ENCODE data around the gene ARSI. TPM values are rescaled to one million over a fixed set of nuclear protein-coding genes. Genes with fewer than 3 reads are reported as not detected.
"Not testable (repeated sequence)": the region's sequence is repeated elsewhere in the genome, so short reads cannot be mapped to it uniquely, and the experiment has no call there.

ARSI gene
- total RNA-seq, 1 experiment from 2014 or later: 0.71 TPM

GRCh38 chr5:150252489-150252888 lies 50.2 kb downstream of the ARSI start:
- intact Hi-C loops (cut with micrococcal nuclease; ENCODE audit: unreplicated experiment): no loop called here
- CTCF ChIA-PET: no interaction called here
- DNase-seq: no peak
- Mint-ChIP-seq H3K27ac (ENCODE audit: unreplicated experiment) (no peak overlapping the region), H3K36me3 (ENCODE audit: insufficient read depth, unreplicated experiment) (no peaks in the 10 kb centered on the region), H3K4me3 (ENCODE audit: low read depth, unreplicated experiment) (no peak overlapping the region), H3K9me3 (ENCODE audit: low read depth, unreplicated experiment) (no peaks in the 10 kb centered on the region), H3K4me1 (ENCODE audit: low read depth, unreplicated experiment) (no peaks in the 10 kb centered on the region), H3K27me3 (ENCODE audit: unreplicated experiment) (peaks cover 63% of the 10 kb centered on the region)
- BruUV-seq (replicated peaks): no TSS peak
- TF ChIP-seq CTCF (IDR thresholded peaks at IDR 0.05; ENCODE audit: unreplicated experiment): no peak

- Mint-ChIP-seq H3K4me3 (ENCODE audit: low read depth, unreplicated experiment) (no peak overlapping the region), H3K9me3 (ENCODE audit: low read depth, unreplicated experiment) (no peaks in the 10 kb centered on the region), H3K4me1 (ENCODE audit: low read depth, unreplicated experiment) (no peaks in the 10 kb centered on the region), H3K27me3 (ENCODE audit: unreplicated experiment) (peaks cover 63% of the 10 kb centered on the region), H3K27ac (ENCODE audit: unreplicated experiment) (no peak overlapping the region), H3K36me3 (ENCODE audit: insufficient read depth, unreplicated experiment) (no peaks in the 10 kb centered on the region)
- intact Hi-C loops (cut with micrococcal nuclease; ENCODE audit: unreplicated experiment): no loop called here
- no peak for TF ChIP-seq CTCF (IDR thresholded peaks at IDR 0.05; ENCODE audit: unreplicated experiment)
- no peak for DNase-seq
- CTCF ChIA-PET: interaction anchor here (1.1 kb wide), 1 partner anchor 58 kb away, joined by 3 read pairs; no protein-coding TSS in a partner anchor
- BruUV-seq (replicated peaks): no TSS peak
Measured at GRCh38 chr5:150251504-150251903, 51.2 kb downstream of the ARSI start.

GRCh38 chr5:150249744-150250143 lies 53.0 kb downstream of the ARSI start:
- Mint-ChIP-seq H3K36me3 (ENCODE audit: insufficient read depth, unreplicated experiment) (no peaks in the 10 kb centered on the region), H3K9me3 (ENCODE audit: low read depth, unreplicated experiment) (no peaks in the 10 kb centered on the region), H3K27me3 (ENCODE audit: unreplicated experiment) (peaks cover 73% of the 10 kb centered on the region), H3K27ac (ENCODE audit: unreplicated experiment) (no peak overlapping the region), H3K4me1 (ENCODE audit: low read depth, unreplicated experiment) (no peaks in the 10 kb centered on the region), H3K4me3 (ENCODE audit: low read depth, unreplicated experiment) (no peak overlapping the region)
- intact Hi-C loops (cut with micrococcal nuclease; ENCODE audit: unreplicated experiment): no loop called here
- BruUV-seq (replicated peaks): no TSS peak
- no peak for TF ChIP-seq CTCF (IDR thresholded peaks at IDR 0.05; ENCODE audit: unreplicated experiment)
- CTCF ChIA-PET: interaction anchor here (0.5 kb wide), 1 partner anchor 227 kb away, joined by 5 read pairs; no protein-coding TSS in a partner anchor
- DNase-seq: no peak

- intact Hi-C loops (cut with micrococcal nuclease; ENCODE audit: unreplicated experiment): no loop called here
- no peak for TF ChIP-seq CTCF (IDR thresholded peaks at IDR 0.05; ENCODE audit: unreplicated experiment)
- H3K27me3 Mint-ChIP-seq (ENCODE audit: unreplicated experiment): peaks cover 73% of the 10 kb centered on the region
- no peak overlapping the region for H3K4me3 Mint-ChIP-seq (ENCODE audit: low read depth, unreplicated experiment)
- CTCF ChIA-PET: no interaction called here
- no peak for DNase-seq
- no peaks in the 10 kb centered on the region for H3K9me3 Mint-ChIP-seq (ENCODE audit: low read depth, unreplicated experiment)
- no peak overlapping the region for H3K27ac Mint-ChIP-seq (ENCODE audit: unreplicated experiment)
- H3K36me3 Mint-ChIP-seq (ENCODE audit: insufficient read depth, unreplicated experiment): no peaks in the 10 kb centered on the region
- BruUV-seq (replicated peaks): no TSS peak
- no peaks in the 10 kb centered on the region for H3K4me1 Mint-ChIP-seq (ENCODE audit: low read depth, unreplicated experiment)
Measured at GRCh38 chr5:150248946-150249345, 53.8 kb downstream of the ARSI start.

GRCh38 chr5:150248493-150248892 lies 54.2 kb downstream of the ARSI start:
- H3K36me3 Mint-ChIP-seq (ENCODE audit: insufficient read depth, unreplicated experiment); H3K4me1 Mint-ChIP-seq (ENCODE audit: low read depth, unreplicated experiment); H3K27ac Mint-ChIP-seq (ENCODE audit: unreplicated experiment); BruUV-seq (replicated peaks); H3K4me3 Mint-ChIP-seq (ENCODE audit: low read depth, unreplicated experiment); intact Hi-C loops (cut with micrococcal nuclease; ENCODE audit: unreplicated experiment); DNase-seq; H3K9me3 Mint-ChIP-seq (ENCODE audit: low read depth, unreplicated experiment): not testable (repeated sequence)
- CTCF ChIA-PET: interaction anchor here (0.9 kb wide), 1 partner anchor 34 kb away, joined by 4 read pairs; no protein-coding TSS in a partner anchor
- H3K27me3 Mint-ChIP-seq (ENCODE audit: unreplicated experiment): peaks cover 73% of the 10 kb centered on the region
